ENCODE results near the gene SLC17A7. TPM values are rescaled to one million over a fixed set of nuclear protein-coding genes. Genes with fewer than 3 reads are reported as not detected.
A peak's percentile ranks its signal among the peaks of the same experiment; 100 is the strongest.

SLC17A7 gene
- total and polyA plus RNA-seq, 2 donors (not counting 3 experiments of a cell fraction or from before 2014, with no cell fraction given), result 0.07 to 0.13 TPM

DNA sequence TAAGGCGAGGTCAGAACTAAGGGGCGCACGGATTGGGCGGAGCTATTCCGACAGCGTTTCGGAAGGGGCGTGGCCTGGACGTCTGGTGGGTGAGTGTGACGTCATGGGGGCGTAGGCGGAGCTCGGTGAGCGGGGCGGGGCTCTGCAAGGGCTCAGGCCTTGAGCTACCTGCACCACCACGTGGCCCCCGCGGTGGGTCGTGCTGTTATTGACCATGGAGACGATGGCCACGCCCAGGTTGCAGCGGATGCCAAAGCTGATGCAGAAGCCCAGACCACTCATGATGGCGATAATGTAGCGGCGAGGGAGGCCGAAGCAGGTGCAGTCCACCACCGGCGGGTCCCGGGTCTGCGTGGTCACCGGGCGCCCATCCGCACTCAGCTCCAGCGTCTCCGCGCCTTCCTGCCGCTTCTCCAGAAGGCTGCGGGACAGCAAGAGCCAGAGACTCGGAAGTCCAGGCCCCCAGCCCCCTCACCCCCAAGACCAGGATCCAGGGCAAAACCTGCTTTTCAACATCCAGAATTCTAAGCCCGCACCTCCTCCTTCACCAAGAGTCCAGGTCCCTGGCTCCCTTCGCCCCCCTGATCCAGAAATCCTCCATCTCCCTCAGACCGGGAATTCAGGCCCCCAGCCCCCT lies 4.8 kb downstream of the SLC17A7 start:
- DNase-seq (ENCODE audit: low read depth, low spot score) (no peak), FAIRE-seq (no peak)

GRCh38 chr19:49435670-49436069 lies 5.7 kb downstream of the SLC17A7 start:
- POLR2A ChIA-PET, result no interaction called here
- intact Hi-C loops (cut with micrococcal nuclease), result no loop called here

More for the DNA sequence above, 4.8 kb downstream of the SLC17A7 start:
- H3K9me3 ChIP-seq (replicated peaks; ENCODE audit: control insufficient read depth, insufficient read depth, low read length), result no peaks in the 10 kb centered on the region
- intact Hi-C loops (cut with micrococcal nuclease) (no loop called here), dilution Hi-C loops (cut with MboI; ENCODE audit: extremely low pct_ligation_motif_present, low sequenced_read_pairs) (no loop called here)
- no TSS peak for BruUV-seq (replicated peaks)
- no peaks in the 10 kb centered on the region for H3K79me2 ChIP-seq (ENCODE audit: control insufficient read depth, insufficient read depth, low read length)
- H3K27me3 ChIP-seq (ENCODE audit: control insufficient read depth in 2 of 2, insufficient read depth in 2 of 2, low read length in 2 of 2), result peaks cover 77 to 85% of the 10 kb centered on the region in 2 experiments
- no peak overlapping the region for H3K9ac ChIP-seq (replicated peaks; ENCODE audit: extremely low read depth, insufficient read depth, low read length)
- peak; percentile 91 for TF ChIP-seq EZH2 (IDR thresholded peaks at IDR 0.05; ENCODE audit: borderline replicate concordance, low read depth, low read length, severe bottlenecking)
- no peak for TF ChIP-seq FOS (IDR thresholded peaks at IDR 0.05; ENCODE audit: borderline replicate concordance, insufficient read depth, low read length)
- TF ChIP-seq MYC (IDR thresholded peaks at IDR 0.05; ENCODE audit: low read depth, low read length), result no peak
- TF ChIP-seq, protein P1, sequence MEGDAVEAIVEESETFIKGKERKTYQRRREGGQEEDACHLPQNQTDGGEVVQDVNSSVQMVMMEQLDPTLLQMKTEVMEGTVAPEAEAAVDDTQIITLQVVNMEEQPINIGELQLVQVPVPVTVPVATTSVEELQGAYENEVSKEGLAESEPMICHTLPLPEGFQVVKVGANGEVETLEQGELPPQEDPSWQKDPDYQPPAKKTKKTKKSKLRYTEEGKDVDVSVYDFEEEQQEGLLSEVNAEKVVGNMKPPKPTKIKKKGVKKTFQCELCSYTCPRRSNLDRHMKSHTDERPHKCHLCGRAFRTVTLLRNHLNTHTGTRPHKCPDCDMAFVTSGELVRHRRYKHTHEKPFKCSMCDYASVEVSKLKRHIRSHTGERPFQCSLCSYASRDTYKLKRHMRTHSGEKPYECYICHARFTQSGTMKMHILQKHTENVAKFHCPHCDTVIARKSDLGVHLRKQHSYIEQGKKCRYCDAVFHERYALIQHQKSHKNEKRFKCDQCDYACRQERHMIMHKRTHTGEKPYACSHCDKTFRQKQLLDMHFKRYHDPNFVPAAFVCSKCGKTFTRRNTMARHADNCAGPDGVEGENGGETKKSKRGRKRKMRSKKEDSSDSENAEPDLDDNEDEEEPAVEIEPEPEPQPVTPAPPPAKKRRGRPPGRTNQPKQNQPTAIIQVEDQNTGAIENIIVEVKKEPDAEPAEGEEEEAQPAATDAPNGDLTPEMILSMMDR (IDR thresholded peaks at IDR 0.05; ENCODE audit: extremely low read depth in 1 of 2, insufficient read depth in 1 of 2, low read depth in 1 of 2, low read length in 2 of 2), result no peak
- TF ChIP-seq POLR2AphosphoS5 (IDR thresholded peaks at IDR 0.05; ENCODE audit: insufficient read depth, low read depth, low read length), result no peak
- ChIA-PET CTCF (interaction anchor here (1.2 kb wide), 2 partner anchors 18 to 20 kb away, joined by 3 read pairs; no protein-coding TSS in a partner anchor), POLR2A (no interaction called here)
- no peaks in the 10 kb centered on the region for H3K36me3 ChIP-seq (ENCODE audit: control insufficient read depth in 2 of 2, extremely low read depth in 1 of 2, insufficient read depth in 2 of 2, low read length in 2 of 2)
- H3K4me2 ChIP-seq (ENCODE audit: insufficient read depth, low read length), result no peak overlapping the region
- no peak overlapping the region for H2AFZ ChIP-seq (ENCODE audit: low read depth, low read length)
- H3K27ac ChIP-seq (ENCODE audit: insufficient read depth, low read depth, low read length), result no peak overlapping the region
- no peaks in the 10 kb centered on the region for H4K20me1 ChIP-seq (replicated peaks; ENCODE audit: control insufficient read depth, extremely low read depth, insufficient read depth, low read length)
- H3K9me1 ChIP-seq (replicated peaks; ENCODE audit: control insufficient read depth, extremely low read depth, insufficient read depth, low read length), result no peaks in the 10 kb centered on the region
- peaks cover 3% of the 10 kb centered on the region for H3K4me1 ChIP-seq (ENCODE audit: control insufficient read depth, extremely low read depth, insufficient read depth, low read length)
- no peak overlapping the region for H3K4me3 ChIP-seq (replicated peaks in 1 of 3; ENCODE audit: insufficient read depth in 1 of 3, low read depth in 1 of 3, low read length in 3 of 3)

More at GRCh38 chr19:49435670-49436069, 5.7 kb downstream of the SLC17A7 start:
- CTCF ChIA-PET, result interaction anchor here (1.2 kb wide), 2 partner anchors 17 to 19 kb away, joined by 3 read pairs; no protein-coding TSS in a partner anchor
- H2AFZ ChIP-seq (ENCODE audit: low read depth, low read length), result no peak overlapping the region
- H3K4me2 ChIP-seq (ENCODE audit: insufficient read depth, low read length), result no peak overlapping the region
- no peak overlapping the region for H3K4me3 ChIP-seq (replicated peaks in 1 of 3; ENCODE audit: insufficient read depth in 1 of 3, low read depth in 1 of 3, low read length in 3 of 3)
- peaks cover 78% of the 10 kb centered on the region in 2 experiments for H3K27me3 ChIP-seq (ENCODE audit: control insufficient read depth in 2 of 2, insufficient read depth in 2 of 2, low read length in 2 of 2)
- FAIRE-seq, result no peak
- no peaks in the 10 kb centered on the region for H3K9me1 ChIP-seq (replicated peaks; ENCODE audit: control insufficient read depth, extremely low read depth, insufficient read depth, low read length)
- TF ChIP-seq, protein P2, sequence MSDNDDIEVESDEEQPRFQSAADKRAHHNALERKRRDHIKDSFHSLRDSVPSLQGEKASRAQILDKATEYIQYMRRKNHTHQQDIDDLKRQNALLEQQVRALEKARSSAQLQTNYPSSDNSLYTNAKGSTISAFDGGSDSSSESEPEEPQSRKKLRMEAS (IDR thresholded peaks at IDR 0.05; ENCODE audit: insufficient read depth, insufficient read length), result no peak
- TF ChIP-seq POLR2A (IDR thresholded peaks at IDR 0.05; ENCODE audit: low read depth, low read length), result no peak
- no peak for TF ChIP-seq JUN (IDR thresholded peaks at IDR 0.05; ENCODE audit: borderline replicate concordance, insufficient read depth, insufficient read length, low read depth)
- TF ChIP-seq MYC (IDR thresholded peaks at IDR 0.05; ENCODE audit: low read depth, low read length), result no peak
- TF ChIP-seq EZH2 (IDR thresholded peaks at IDR 0.05; ENCODE audit: borderline replicate concordance, low read depth, low read length, severe bottlenecking), result no peak
- TF ChIP-seq, protein P1 (IDR thresholded peaks at IDR 0.05; ENCODE audit: extremely low read depth in 1 of 2, insufficient read depth in 1 of 2, low read depth in 1 of 2, low read length in 2 of 2), result no peak
- no peak for TF ChIP-seq FOS (IDR thresholded peaks at IDR 0.05; ENCODE audit: borderline replicate concordance, insufficient read depth, low read length)
- no peak for TF ChIP-seq GATA2 (IDR thresholded peaks at IDR 0.05; ENCODE audit: insufficient read depth, insufficient read length, low read depth, low read length)
- no peak for TF ChIP-seq POLR2AphosphoS5 (IDR thresholded peaks at IDR 0.05; ENCODE audit: insufficient read depth, low read depth, low read length)
- no TSS peak for BruUV-seq (replicated peaks)
- dilution Hi-C loops (cut with MboI; ENCODE audit: extremely low pct_ligation_motif_present, low sequenced_read_pairs), result no loop called here
- H3K9me3 ChIP-seq (replicated peaks; ENCODE audit: control insufficient read depth, insufficient read depth, low read length), result no peaks in the 10 kb centered on the region
- H3K4me1 ChIP-seq (ENCODE audit: control insufficient read depth, extremely low read depth, insufficient read depth, low read length), result peaks cover 3% of the 10 kb centered on the region
- no peaks in the 10 kb centered on the region for H3K36me3 ChIP-seq (ENCODE audit: control insufficient read depth in 2 of 2, extremely low read depth in 1 of 2, insufficient read depth in 2 of 2, low read length in 2 of 2)
- no peak overlapping the region for H3K27ac ChIP-seq (ENCODE audit: insufficient read depth, low read depth, low read length)
- no peaks in the 10 kb centered on the region for H4K20me1 ChIP-seq (replicated peaks; ENCODE audit: control insufficient read depth, extremely low read depth, insufficient read depth, low read length)
- H3K79me2 ChIP-seq (ENCODE audit: control insufficient read depth, insufficient read depth, low read length), result no peaks in the 10 kb centered on the region
- no peak overlapping the region for H3K9ac ChIP-seq (replicated peaks; ENCODE audit: extremely low read depth, insufficient read depth, low read length)
- DNase-seq (ENCODE audit: low read depth, low spot score), result no peak
